ENCODE data around the gene DENND1A.

The DENND1A gene

GRCh38 chr9:123806829-123807228 lies 123.1 kb downstream of the DENND1A start:
- H3K4me1 ChIP-seq, result no peaks in the 10 kb centered on the region
- TF ChIP-seq CTCF (IDR thresholded peaks at IDR 0.05), result no peak
- H3K27ac ChIP-seq, result no peak overlapping the region
- intact Hi-C loops (cut with DNase I; ENCODE audit: low total_unique reads), result no loop called here
- no peaks in the 10 kb centered on the region for H3K27me3 ChIP-seq
- H3K36me3 ChIP-seq, result no peaks in the 10 kb centered on the region
- no peak overlapping the region for H3K4me3 ChIP-seq
- no peaks in the 10 kb centered on the region for H3K9me3 ChIP-seq
- DNase-seq, result no peak

- Histone ChIP-seq H3K9me3 (no peaks in the 10 kb centered on the region), H3K27ac (no peak overlapping the region), H3K36me3 (no peaks in the 10 kb centered on the region), H3K27me3 (no peaks in the 10 kb centered on the region), H3K4me3 (no peak overlapping the region), H3K4me1 (peaks cover 0 to 5% (median 0%) of the 10 kb centered on the region in 4 donors)
- DNase-seq, result no peak
- no peak for TF ChIP-seq CTCF (IDR thresholded peaks at IDR 0.05)
- intact Hi-C loops (cut with DNase I; ENCODE audit: low total_unique reads), result no loop called here
Observed at GRCh38 chr9:123798195-123798594, 131.7 kb downstream of the DENND1A start.

GRCh38 chr9:123796618-123797484 lies 133.1 kb downstream of the DENND1A start:
- no peaks in the 10 kb centered on the region for H3K36me3 ChIP-seq
- no peak for TF ChIP-seq CTCF (IDR thresholded peaks at IDR 0.05)
- H3K27ac ChIP-seq, result no peak overlapping the region
- DNase-seq, result no peak
- no peak overlapping the region for H3K4me3 ChIP-seq
- no peaks in the 10 kb centered on the region for H3K9me3 ChIP-seq
- intact Hi-C loops (cut with DNase I; ENCODE audit: low total_unique reads), result no loop called here
- peaks cover 0 to 5% (median 0%) of the 10 kb centered on the region in 4 donors for H3K4me1 ChIP-seq
- H3K27me3 ChIP-seq, result no peaks in the 10 kb centered on the region

GRCh38 chr9:123796094-123796493 lies 133.8 kb downstream of the DENND1A start:
- H3K27me3 ChIP-seq, result no peaks in the 10 kb centered on the region
- no peak overlapping the region for H3K4me3 ChIP-seq
- intact Hi-C loops (cut with DNase I; ENCODE audit: low total_unique reads), result no loop called here
- no peak overlapping the region for H3K27ac ChIP-seq
- no peaks in the 10 kb centered on the region for H3K9me3 ChIP-seq
- no peaks in the 10 kb centered on the region for H3K36me3 ChIP-seq
- no peak for DNase-seq
- TF ChIP-seq CTCF (IDR thresholded peaks at IDR 0.05), result no peak
- H3K4me1 ChIP-seq, result peaks cover 0 to 5% (median 0%) of the 10 kb centered on the region in 4 donors

GRCh38 chr9:123795336-123795735 lies 134.6 kb downstream of the DENND1A start:
- Histone ChIP-seq H3K4me1 (peaks cover 0 to 5% (median 0%) of the 10 kb centered on the region in 4 donors), H3K36me3 (no peaks in the 10 kb centered on the region), H3K27ac (no peak overlapping the region), H3K9me3 (no peaks in the 10 kb centered on the region), H3K27me3 (no peaks in the 10 kb centered on the region), H3K4me3 (no peak overlapping the region)
- DNase-seq, result no peak
- intact Hi-C loops (cut with DNase I; ENCODE audit: low total_unique reads), result no loop called here
- TF ChIP-seq CTCF (IDR thresholded peaks at IDR 0.05), result no peak

Measured in tibial artery (tissue), 4 donors.